GM12874 (cell line): ENCODE measurements around the gene RPS25.
A peak's percentile ranks its signal among the peaks of the same experiment; 100 is the strongest.

Experiments
- CTCF ChIP-seq: IDR thresholded peaks from 2 replicates; pipeline ENCODE4 v1.5.1; 2011; ENCODE audit warnings: low read depth, mild to moderate bottlenecking, control low read depth, low read length, moderate library complexity; ENCODE audit not compliant: insufficient read depth

RPS25 gene

GRCh38 chr11:119000906-119001305 lies 17.2 kb downstream of the RPS25 start:
- TF ChIP-seq CTCF: no peak

GRCh38 chr11:118998822-118999221 lies 19.3 kb downstream of the RPS25 start:
- TF ChIP-seq CTCF: no peak

- no peak for TF ChIP-seq CTCF
Measured at GRCh38 chr11:118998388-118998717, 19.8 kb downstream of the RPS25 start.

GRCh38 chr11:118997627-118998387 lies 20.3 kb downstream of the RPS25 start, which contains the start of gene CENATAC:
TSS of gene CENATAC (plus strand) at chr11:118998138. CDS start at chr11:118998198, 60 bp downstream.
- TF ChIP-seq CTCF: no peak

GRCh38 chr11:118996926-118997626 lies 21.1 kb downstream of the RPS25 start:
- peak; percentile 53; the same call in 1 of the 2 replicates for TF ChIP-seq CTCF

GRCh38 chr11:118988280-118988679 lies 29.9 kb downstream of the RPS25 start:
- no peak for TF ChIP-seq CTCF

- no peak for TF ChIP-seq CTCF
Measured at GRCh38 chr11:118984825-118985224, 33.3 kb downstream of the RPS25 start.
